GM21423 (cell line): ENCODE data around the gene PRKCZ.

Experiments used
- ATAC-seq: cut with Tn5 transposase; IDR thresholded peaks from one replicate; pipeline ENCODE4 v1.9.1; 2021; ENCODE audit warnings: mild to moderate bottlenecking, moderate library complexity; ENCODE audit not compliant: unreplicated experiment

PRKCZ gene

GRCh38 chr1:2044510-2045319 is 5.5 kb upstream of the PRKCZ start:
- no peak for ATAC-seq

- ATAC-seq, result no peak
Measured at GRCh38 chr1:2045468-2046173, 4.6 kb upstream of the PRKCZ start.

GRCh38 chr1:2046174-2046917 is 3.9 kb upstream of the PRKCZ start:
- no peak for ATAC-seq

GRCh38 chr1:2046953-2047748 is 3.1 kb upstream of the PRKCZ start:
- no peak for ATAC-seq

- ATAC-seq, result no peak
Measured at GRCh38 chr1:2047749-2048729, 2.2 kb upstream of the PRKCZ start.

GRCh38 chr1:2049225-2049717 is 940 bp upstream of the PRKCZ start:
- no peak for ATAC-seq

GRCh38 chr1:2050461-2050792 is 216 bp downstream of the PRKCZ start:
- ATAC-seq, result no peak

- ATAC-seq, result no peak
Measured at GRCh38 chr1:2050793-2051682, 827 bp downstream of the PRKCZ start.

- no peak for ATAC-seq
Measured at GRCh38 chr1:2052054-2052679, 2.0 kb downstream of the PRKCZ start.

GRCh38 chr1:2052756-2053155 is 2.5 kb downstream of the PRKCZ start:
- ATAC-seq, result no peak

GRCh38 chr1:2053217-2053616 is 3.0 kb downstream of the PRKCZ start:
- no peak for ATAC-seq

- no peak for ATAC-seq
Measured at GRCh38 chr1:2053784-2054376, 3.7 kb downstream of the PRKCZ start.

- ATAC-seq, result no peak
Measured at GRCh38 chr1:2054560-2054959, 4.3 kb downstream of the PRKCZ start.

GRCh38 chr1:2055911-2056575 is 5.8 kb downstream of the PRKCZ start:
- ATAC-seq, result no peak

- no peak for ATAC-seq
Measured at GRCh38 chr1:2056955-2057590, 6.9 kb downstream of the PRKCZ start.

- ATAC-seq, result no peak
Measured at GRCh38 chr1:2059290-2059953, 9.2 kb downstream of the PRKCZ start.
